CD4-positive, alpha-beta memory T cell (primary cell): ENCODE results near the gene TMEM9. TPM values are rescaled to one million over a fixed set of nuclear protein-coding genes. Genes with fewer than 3 reads are reported as not detected.

Source experiments
- CTCF ChIA-PET: fragments of 350-600 bp; sonication (Branson Sonifier 250); formaldehyde crosslinking; loops from one replicate; lab custom pipeline; 2021; ENCODE audit warnings: inconsistent platforms; ENCODE audit not compliant: partially characterized antibody; lab: Charles Lee
- POLR2A ChIA-PET: fragments of 350-600 bp; sonication (Branson Sonifier 250); formaldehyde crosslinking; loops from one replicate; lab custom pipeline; 2021; ENCODE audit not compliant: partially characterized antibody; lab: Charles Lee
- DNase-seq, 5 donors: peaks; one replicate each; pipeline versions ENCODE4 v3.0.0 to v3.0.0-alpha.2; 2020 to 2022; ENCODE audit warnings: mixed read lengths in 1 of 5
- H3K27ac ChIP-seq: one replicate; pipeline ENCODE4 v1.7.0; 2013; ENCODE audit warnings: low read depth, low read length
- H3K27me3 ChIP-seq: 2 replicates; pipeline ENCODE4 v1.7.0; 2013; ENCODE audit warnings: mild to moderate bottlenecking, low read length, moderate library complexity; ENCODE audit not compliant: insufficient read depth
- H3K36me3 ChIP-seq: 2 replicates; pipeline ENCODE4 v1.7.0; 2013; ENCODE audit warnings: mild to moderate bottlenecking, low read length, moderate library complexity; ENCODE audit not compliant: insufficient read depth
- H3K4me1 ChIP-seq: 2 replicates; pipeline ENCODE4 v1.7.0; 2013; ENCODE audit warnings: mild to moderate bottlenecking, low read length, moderate library complexity; ENCODE audit not compliant: insufficient read depth
- H3K4me3 ChIP-seq, 2 donors: one replicate each; pipeline ENCODE4 v1.7.0; 2013; ENCODE audit warnings: low read length in 2 of 2, mild to moderate bottlenecking in 1 of 2
- H3K9me3 ChIP-seq, 2 donors: one replicate each; pipeline ENCODE4 v1.7.0; 2013; ENCODE audit warnings: low read length in 2 of 2, control low read depth in 1 of 2; ENCODE audit not compliant: control insufficient read depth in 1 of 2
- H3K27ac Mint-ChIP-seq, 7 donors: one replicate each; pipeline ENCODE4 v1.8.0; 2020 to 2021; ENCODE audit warnings: mixed read lengths in 7 of 7, mild to moderate bottlenecking in 6 of 7, inconsistent platforms in 3 of 7, moderate library complexity in 3 of 7
- H3K27me3 Mint-ChIP-seq, 2 donors: one replicate each; pipeline ENCODE4 v1.8.0; 2020 to 2021; ENCODE audit warnings: mixed read lengths in 2 of 2
- H3K36me3 Mint-ChIP-seq, 2 donors: one replicate each; pipeline ENCODE4 v1.8.0; 2020 to 2021; ENCODE audit warnings: mixed read lengths in 2 of 2, inconsistent platforms in 1 of 2, mild to moderate bottlenecking in 1 of 2
- H3K4me1 Mint-ChIP-seq, 4 donors: one replicate each; pipeline ENCODE4 v1.8.0; 2020 to 2021; ENCODE audit warnings: mixed read lengths in 4 of 4, mild to moderate bottlenecking in 1 of 4
- H3K4me3 Mint-ChIP-seq, 8 donors: one replicate each; pipeline ENCODE4 v1.8.0; 2020 to 2021; ENCODE audit warnings: mixed read lengths in 8 of 8, mild to moderate bottlenecking in 7 of 8, moderate library complexity in 6 of 8, inconsistent platforms in 3 of 8
- H3K9me3 Mint-ChIP-seq, 8 donors: one replicate each; pipeline ENCODE4 v1.8.0; 2020 to 2021; ENCODE audit warnings: mixed read lengths in 8 of 8, mild to moderate bottlenecking in 5 of 8, inconsistent platforms in 3 of 8, moderate library complexity in 1 of 8
- intact Hi-C: fragments of 100-400 bp; cut with micrococcal nuclease; formaldehyde crosslinking; loops from one replicate; pipeline ENCODE4 v1.15.1; 2023
- polyA plus RNA-seq, 2 donors: library from polyadenylated mRNA; unstranded; fragments of 300-500 nt; fragmentation: Illumina TruSeq; gene quantifications; one replicate each; pipeline ENCODE4 v1.2.3, GENCODE V29; 2021
- total RNA-seq, 2 experiments: library from RNA; stranded (reverse); gene quantifications; one replicate each; pipeline ENCODE4 v1.2.3, GENCODE V29; 2021

Gene TMEM9
- total and polyA plus RNA-seq, 4 experiments from 2014 or later, result 20.6 to 64.3 (median 23.3) TPM

DNA sequence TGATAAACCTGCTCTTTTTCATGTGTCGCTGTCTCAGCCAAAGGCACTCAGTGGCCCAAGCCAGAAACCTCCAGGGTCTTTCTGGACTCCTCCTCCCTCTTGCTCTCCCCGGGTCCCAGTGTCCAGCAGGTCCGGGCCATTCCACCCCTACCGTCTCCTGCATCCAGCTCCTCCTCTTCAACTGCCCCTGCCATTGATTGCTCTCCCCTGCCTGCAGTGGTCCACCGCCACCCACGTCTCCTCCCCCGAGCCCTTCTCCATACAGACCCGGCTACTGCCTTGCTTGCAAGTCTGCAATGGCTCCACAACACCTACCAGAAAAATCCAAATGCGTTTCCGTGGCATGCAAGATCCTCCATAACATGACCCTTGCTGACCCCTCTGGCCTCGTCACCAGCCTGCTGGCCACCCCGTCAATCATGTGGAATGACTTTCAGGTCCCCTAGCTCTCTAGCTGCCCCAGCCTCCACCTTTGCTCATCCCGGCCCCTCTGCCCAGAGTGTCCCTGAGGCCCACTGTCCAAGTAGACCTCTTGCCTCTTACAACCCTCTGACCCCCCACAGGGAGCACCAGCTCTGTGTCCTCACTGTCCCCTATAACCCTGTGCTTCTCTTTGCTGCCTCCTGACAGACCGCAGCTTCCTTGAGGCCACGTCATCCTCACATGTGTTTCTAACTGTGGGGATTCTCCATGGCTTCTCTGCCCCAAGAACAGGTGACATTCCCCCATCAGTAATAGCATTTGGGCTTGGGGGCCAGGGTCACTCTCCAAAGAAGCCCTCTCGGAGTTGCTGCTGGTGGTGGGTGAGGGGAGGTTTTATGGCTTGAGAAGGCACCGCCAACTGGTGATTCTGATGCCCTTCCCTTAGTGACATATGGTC lies 57.1 kb downstream of the TMEM9 start:
- DNase-seq, result no peak
- Histone ChIP-seq H3K4me3 (no peak overlapping the region), H3K27ac (no peak overlapping the region), H3K27me3 (no peaks in the 10 kb centered on the region), H3K36me3 (no peaks in the 10 kb centered on the region), H3K9me3 (no peaks in the 10 kb centered on the region), H3K4me1 (no peaks in the 10 kb centered on the region)
- Mint-ChIP-seq H3K27me3 (peaks cover 2 to 5% of the 10 kb centered on the region in 2 donors), H3K36me3 (no peaks in the 10 kb centered on the region), H3K4me1 (no peaks in the 10 kb centered on the region), H3K27ac (no peak overlapping the region), H3K4me3 (no peak overlapping the region), H3K9me3 (peaks cover 0 to 2% (median 0%) of the 10 kb centered on the region in 8 donors)
- CTCF ChIA-PET, result interaction anchor here (0.9 to 2.5 kb wide), 4 partner anchors 10 to 126 kb away, joined by 3 to 5 read pairs (median 4); no protein-coding TSS in a partner anchor
- POLR2A ChIA-PET, result interaction anchor here (0.6 kb wide), 1 partner anchor 29 kb away, joined by 3 read pairs; the partner anchor contains the start of gene ASCL5
- intact Hi-C loops, result no loop called here

GRCh38 chr1:201096041-201096461 lies 58.2 kb downstream of the TMEM9 start:
- Mint-ChIP-seq H3K27ac (no peak overlapping the region), H3K36me3 (no peaks in the 10 kb centered on the region), H3K9me3 (peaks cover 0 to 2% (median 0%) of the 10 kb centered on the region in 8 donors), H3K4me1 (no peaks in the 10 kb centered on the region), H3K27me3 (peaks cover 2 to 5% of the 10 kb centered on the region in 2 donors), H3K4me3 (no peak overlapping the region)
- Histone ChIP-seq H3K27me3 (no peaks in the 10 kb centered on the region), H3K9me3 (no peaks in the 10 kb centered on the region), H3K4me3 (no peak overlapping the region), H3K36me3 (no peaks in the 10 kb centered on the region), H3K4me1 (no peaks in the 10 kb centered on the region), H3K27ac (no peak overlapping the region)
- ChIA-PET POLR2A (no interaction called here), CTCF (interaction anchor here (1.2 kb wide), 1 partner anchor 124 kb away, joined by 3 read pairs; no protein-coding TSS in a partner anchor)
- no peak for DNase-seq
- intact Hi-C loops, result no loop called here

GRCh38 chr1:201095581-201095980 lies 58.7 kb downstream of the TMEM9 start:
- H3K4me3 ChIP-seq, result no peak overlapping the region
- no peaks in the 10 kb centered on the region for H3K36me3 Mint-ChIP-seq
- no peaks in the 10 kb centered on the region for H3K4me1 Mint-ChIP-seq
- intact Hi-C loops, result no loop called here
- ChIA-PET POLR2A (no interaction called here), CTCF (interaction anchor here (1.2 kb wide), 1 partner anchor 124 kb away, joined by 3 read pairs; no protein-coding TSS in a partner anchor)
- H3K27ac ChIP-seq, result no peak overlapping the region
- H3K27me3 ChIP-seq, result no peaks in the 10 kb centered on the region
- no peak overlapping the region for H3K4me3 Mint-ChIP-seq
- no peak overlapping the region for H3K27ac Mint-ChIP-seq
- no peaks in the 10 kb centered on the region for H3K9me3 ChIP-seq
- H3K4me1 ChIP-seq, result no peaks in the 10 kb centered on the region
- DNase-seq, result no peak
- peaks cover 2 to 5% of the 10 kb centered on the region in 2 donors for H3K27me3 Mint-ChIP-seq
- peaks cover 0 to 2% (median 0%) of the 10 kb centered on the region in 8 donors for H3K9me3 Mint-ChIP-seq
- no peaks in the 10 kb centered on the region for H3K36me3 ChIP-seq

- no peaks in the 10 kb centered on the region for H3K36me3 ChIP-seq
- DNase-seq, result no peak
- H3K9me3 ChIP-seq, result no peaks in the 10 kb centered on the region
- H3K4me1 ChIP-seq, result no peaks in the 10 kb centered on the region
- CTCF ChIA-PET, result interaction anchor here (1.0 kb wide), 1 partner anchor 12 kb away, joined by 3 read pairs; no protein-coding TSS in a partner anchor
- H3K4me3 ChIP-seq, result no peak overlapping the region
- H3K4me1 Mint-ChIP-seq, result no peaks in the 10 kb centered on the region
- no peaks in the 10 kb centered on the region for H3K27me3 ChIP-seq
- POLR2A ChIA-PET, result no interaction called here
- H3K27me3 Mint-ChIP-seq, result peaks cover 2 to 5% of the 10 kb centered on the region in 2 donors
- peaks cover 0 to 2% (median 0%) of the 10 kb centered on the region in 8 donors for H3K9me3 Mint-ChIP-seq
- no peak overlapping the region for H3K27ac ChIP-seq
- no peak overlapping the region for H3K27ac Mint-ChIP-seq
- H3K4me3 Mint-ChIP-seq, result no peak overlapping the region
- intact Hi-C loops, result no loop called here
- no peaks in the 10 kb centered on the region for H3K36me3 Mint-ChIP-seq
Measured at GRCh38 chr1:201094832-201095231, 59.4 kb downstream of the TMEM9 start.

GRCh38 chr1:201093962-201094361 lies 60.3 kb downstream of the TMEM9 start:
- no peaks in the 10 kb centered on the region for H3K36me3 ChIP-seq
- POLR2A ChIA-PET, result no interaction called here
- no peak overlapping the region for H3K27ac ChIP-seq
- Mint-ChIP-seq H3K4me1 (no peaks in the 10 kb centered on the region), H3K27ac (peak overlapping the region in 1 of 7 donors; percentile 10), H3K9me3 (peaks cover 0 to 2% (median 0%) of the 10 kb centered on the region in 8 donors), H3K36me3 (no peaks in the 10 kb centered on the region), H3K4me3 (no peak overlapping the region), H3K27me3 (peaks cover 2 to 5% of the 10 kb centered on the region in 2 donors)
- no peak for DNase-seq
- no peaks in the 10 kb centered on the region for H3K27me3 ChIP-seq
- CTCF ChIA-PET, result interaction anchor here (1.0 kb wide), 1 partner anchor 13 kb away, joined by 3 read pairs; no protein-coding TSS in a partner anchor
- H3K9me3 ChIP-seq, result no peaks in the 10 kb centered on the region
- no peaks in the 10 kb centered on the region for H3K4me1 ChIP-seq
- intact Hi-C loops, result no loop called here
- no peak overlapping the region for H3K4me3 ChIP-seq

GRCh38 chr1:201093561-201093960 lies 60.7 kb downstream of the TMEM9 start:
- H3K9me3 ChIP-seq, result no peaks in the 10 kb centered on the region
- no peaks in the 10 kb centered on the region for H3K4me1 Mint-ChIP-seq
- no peaks in the 10 kb centered on the region for H3K4me1 ChIP-seq
- ChIA-PET CTCF (no interaction called here), POLR2A (no interaction called here)
- H3K27me3 ChIP-seq, result no peaks in the 10 kb centered on the region
- no peaks in the 10 kb centered on the region for H3K36me3 ChIP-seq
- H3K4me3 Mint-ChIP-seq, result no peak overlapping the region
- H3K27ac ChIP-seq, result no peak overlapping the region
- peaks cover 2 to 5% of the 10 kb centered on the region in 2 donors for H3K27me3 Mint-ChIP-seq
- no peak overlapping the region for H3K27ac Mint-ChIP-seq
- no peak overlapping the region for H3K4me3 ChIP-seq
- DNase-seq, result no peak
- intact Hi-C loops, result no loop called here
- no peaks in the 10 kb centered on the region for H3K36me3 Mint-ChIP-seq
- peaks cover 0 to 2% (median 0%) of the 10 kb centered on the region in 8 donors for H3K9me3 Mint-ChIP-seq

DNA sequence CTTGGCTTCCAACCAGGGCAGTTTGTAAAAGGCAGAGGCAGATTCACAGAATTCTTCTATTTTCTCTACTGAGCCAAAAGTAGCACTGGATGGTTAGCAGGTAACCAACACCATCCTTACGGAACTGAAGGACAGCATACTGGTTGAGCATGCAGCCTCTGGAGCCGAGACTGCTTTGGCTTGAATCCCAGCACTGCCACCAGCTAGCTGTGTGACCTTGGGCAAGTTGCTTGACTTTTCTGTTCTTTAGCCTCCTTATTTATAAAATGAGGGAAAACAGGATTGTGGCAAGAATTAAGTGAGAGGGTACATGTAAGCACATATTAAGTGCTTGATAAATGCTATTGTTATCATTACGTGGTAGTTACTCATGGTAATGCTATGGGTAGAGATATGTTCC lies 61.5 kb downstream of the TMEM9 start:
- POLR2A ChIA-PET, result no interaction called here
- Histone ChIP-seq H3K27ac (no peak overlapping the region), H3K4me1 (no peaks in the 10 kb centered on the region), H3K27me3 (no peaks in the 10 kb centered on the region), H3K9me3 (no peaks in the 10 kb centered on the region), H3K36me3 (no peaks in the 10 kb centered on the region), H3K4me3 (no peak overlapping the region)
- Mint-ChIP-seq H3K27me3 (peaks cover 5 to 8% of the 10 kb centered on the region in 2 donors), H3K36me3 (no peaks in the 10 kb centered on the region), H3K4me3 (no peak overlapping the region), H3K4me1 (no peaks in the 10 kb centered on the region), H3K9me3 (peaks cover 0 to 2% (median 0%) of the 10 kb centered on the region in 8 donors), H3K27ac (no peak overlapping the region)
- CTCF ChIA-PET, result no interaction called here
- intact Hi-C loops, result no loop called here
- DNase-seq, result no peak
